Lower leg skin (tissue), 3 donors: Measurements from ENCODE around the gene APOF.

Experiments
- POLR2A ChIP-seq, 2 donors: fragments of 450-650 bp; IDR thresholded peaks; one replicate each; pipeline ENCODE4 v1.6.1; 2016 to 2017; ENCODE audit warnings: antibody characterized with exemption in 2 of 2, mild to moderate bottlenecking in 1 of 2, moderate library complexity in 1 of 2
- TF ChIP-seq, protein P1 (sequence below), 3 donors: fragments of 450-650 bp; IDR thresholded peaks; one replicate each; pipeline ENCODE4 v1.5.1; 2016; ENCODE audit warnings: antibody characterized with exemption in 3 of 3, mild to moderate bottlenecking in 3 of 3, moderate library complexity in 2 of 3

DNA sequence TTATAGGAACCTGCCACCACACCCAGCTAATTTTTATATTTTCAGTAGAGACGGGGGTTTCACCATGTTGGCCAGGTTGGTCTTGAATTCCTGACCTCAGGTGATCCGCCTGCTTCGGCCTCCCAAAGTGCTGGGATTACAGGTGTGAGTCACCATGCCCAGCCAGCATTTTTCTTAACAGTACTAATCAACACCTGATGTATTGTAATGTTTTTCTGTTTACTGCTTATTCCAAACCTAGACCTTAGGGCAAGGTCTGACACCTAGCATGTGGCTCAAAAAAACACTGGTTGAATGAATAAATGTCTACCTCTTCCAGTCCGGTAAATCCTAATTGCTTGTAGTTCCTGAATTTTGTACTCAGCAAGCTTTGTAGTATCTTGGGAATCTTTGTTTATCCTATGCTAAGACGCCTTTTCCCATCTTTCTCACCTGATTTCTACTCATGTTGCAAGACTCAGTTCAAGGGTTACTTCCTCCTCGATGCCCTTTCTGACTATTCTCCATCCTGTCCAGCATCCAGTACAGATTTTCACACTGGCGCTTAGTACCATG, 31.6 kb downstream of the APOF start:
- TF ChIP-seq, protein P1, sequence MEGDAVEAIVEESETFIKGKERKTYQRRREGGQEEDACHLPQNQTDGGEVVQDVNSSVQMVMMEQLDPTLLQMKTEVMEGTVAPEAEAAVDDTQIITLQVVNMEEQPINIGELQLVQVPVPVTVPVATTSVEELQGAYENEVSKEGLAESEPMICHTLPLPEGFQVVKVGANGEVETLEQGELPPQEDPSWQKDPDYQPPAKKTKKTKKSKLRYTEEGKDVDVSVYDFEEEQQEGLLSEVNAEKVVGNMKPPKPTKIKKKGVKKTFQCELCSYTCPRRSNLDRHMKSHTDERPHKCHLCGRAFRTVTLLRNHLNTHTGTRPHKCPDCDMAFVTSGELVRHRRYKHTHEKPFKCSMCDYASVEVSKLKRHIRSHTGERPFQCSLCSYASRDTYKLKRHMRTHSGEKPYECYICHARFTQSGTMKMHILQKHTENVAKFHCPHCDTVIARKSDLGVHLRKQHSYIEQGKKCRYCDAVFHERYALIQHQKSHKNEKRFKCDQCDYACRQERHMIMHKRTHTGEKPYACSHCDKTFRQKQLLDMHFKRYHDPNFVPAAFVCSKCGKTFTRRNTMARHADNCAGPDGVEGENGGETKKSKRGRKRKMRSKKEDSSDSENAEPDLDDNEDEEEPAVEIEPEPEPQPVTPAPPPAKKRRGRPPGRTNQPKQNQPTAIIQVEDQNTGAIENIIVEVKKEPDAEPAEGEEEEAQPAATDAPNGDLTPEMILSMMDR (IDR thresholded peaks at IDR 0.05) = no peak
- no peak for TF ChIP-seq POLR2A (IDR thresholded peaks at IDR 0.05)
